ENCODE results near the gene ALOX5AP. TPM values are rescaled to one million over a fixed set of nuclear protein-coding genes. Genes with fewer than 3 reads are reported as not detected.
A peak's percentile ranks its signal among the peaks of the same experiment; 100 is the strongest.

The ALOX5AP gene
- polyA plus RNA-seq, 3 donors, result 84.4 to 269 (median 220) TPM

DNA sequence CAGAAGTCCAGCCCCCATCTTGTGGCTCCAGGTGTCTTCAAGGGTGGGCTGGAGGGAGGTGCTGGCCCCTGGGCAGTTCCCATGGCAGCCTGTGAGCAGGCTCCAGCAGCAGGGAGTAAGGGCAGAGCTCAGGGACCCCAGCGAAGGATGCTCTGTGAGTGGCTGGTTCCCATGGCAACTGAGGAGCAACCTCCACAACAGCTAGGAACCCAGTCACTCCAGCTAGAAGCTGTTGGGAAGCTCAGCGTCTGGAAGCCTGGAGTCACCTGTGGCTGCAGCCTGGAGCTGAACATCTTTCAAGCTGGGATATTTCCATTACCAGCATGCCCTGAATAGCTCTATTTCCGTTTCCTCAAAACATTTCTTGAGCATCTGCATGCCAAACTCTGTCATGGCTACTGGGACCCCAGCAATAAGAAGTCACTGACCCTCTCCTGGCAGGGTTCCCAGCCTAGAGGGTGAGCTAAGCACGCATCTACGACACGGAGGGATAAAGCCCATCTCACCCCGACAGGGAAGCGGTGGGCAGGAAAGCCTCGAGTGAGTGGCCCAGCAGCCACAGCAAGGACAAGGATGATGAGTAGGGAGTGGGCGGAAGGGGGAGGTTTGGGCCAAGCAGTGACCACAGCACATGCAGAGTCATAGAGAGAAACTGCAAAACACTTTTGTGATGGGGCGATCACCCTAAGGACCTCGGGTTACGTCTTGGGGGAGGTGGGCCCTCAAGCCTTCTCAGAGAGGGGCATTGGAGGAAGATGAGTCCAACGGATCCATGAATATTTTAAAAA lies 52.6 kb downstream of the ALOX5AP start:
- H3K79me2 ChIP-seq (ENCODE audit: insufficient read depth, low read length), result no peaks in the 10 kb centered on the region
- no peaks in the 10 kb centered on the region for H4K20me1 ChIP-seq (ENCODE audit: insufficient read depth, low read length)
- H3K27me3 Mint-ChIP-seq (ENCODE audit: low read depth in 3 of 3), result peaks cover 6 to 15% (median 14%) of the 10 kb centered on the region in 3 donors
- peaks cover 11 to 29% of the 10 kb centered on the region in 2 donors for H3K36me3 Mint-ChIP-seq
- peak overlapping the region in 1 of 7 donors; percentile 73 for H3K27ac Mint-ChIP-seq
- no peak for TF ChIP-seq CTCF (IDR thresholded peaks at IDR 0.05)
- peaks cover 14 to 15% of the 10 kb centered on the region in 2 donors for H3K4me1 ChIP-seq (ENCODE audit: control insufficient read depth in 1 of 2, insufficient read depth in 2 of 2, low read length in 2 of 2)
- intact Hi-C loops (cut with micrococcal nuclease), result loop anchor here in 1 of 2 donors (10.0 kb wide), 1 partner anchor 53 kb away; the partner anchor contains the start of gene ALOX5AP
- DNase-seq, result no peak
- H3K36me3 ChIP-seq (replicated peaks in 1 of 2; ENCODE audit: control insufficient read depth in 1 of 2, insufficient read depth in 2 of 2, low read length in 2 of 2), result no peaks in the 10 kb centered on the region
- no peak overlapping the region for H3K27ac ChIP-seq (ENCODE audit: low read depth in 1 of 2, low read length in 2 of 2)
- H3K9me3 ChIP-seq (replicated peaks in 1 of 2; ENCODE audit: control insufficient read depth in 1 of 2, insufficient read depth in 1 of 2, low read length in 2 of 2), result no peaks in the 10 kb centered on the region
- no peaks in the 10 kb centered on the region for H3K27me3 ChIP-seq (ENCODE audit: control insufficient read depth in 2 of 2, insufficient read depth in 2 of 2, low read length in 2 of 2)
- peaks cover 32% of the 10 kb centered on the region for H3K4me1 Mint-ChIP-seq
- H2AFZ ChIP-seq (ENCODE audit: insufficient read depth, low read depth, low read length, poor library complexity, severe bottlenecking), result no peak overlapping the region
- H3K4me3 Mint-ChIP-seq, result peak overlapping the region in 1 of 2 donors; percentile 41
- H3K4me3 ChIP-seq (replicated peaks in 1 of 3; ENCODE audit: low read depth in 2 of 3, low read length in 3 of 3), result no peak overlapping the region
- H3K4me2 ChIP-seq (replicated peaks; ENCODE audit: extremely low read depth, low read length, poor library complexity, severe bottlenecking), result no peak overlapping the region
- 91% methylated on average over 11 of the region's 14 CpGs for WGBS (ENCODE audit: insufficient coverage)
- H3K9me3 Mint-ChIP-seq, result no peaks in the 10 kb centered on the region
- no peak overlapping the region for H3K9ac ChIP-seq (ENCODE audit: insufficient read depth, low read length, poor library complexity, severe bottlenecking)

DNA sequence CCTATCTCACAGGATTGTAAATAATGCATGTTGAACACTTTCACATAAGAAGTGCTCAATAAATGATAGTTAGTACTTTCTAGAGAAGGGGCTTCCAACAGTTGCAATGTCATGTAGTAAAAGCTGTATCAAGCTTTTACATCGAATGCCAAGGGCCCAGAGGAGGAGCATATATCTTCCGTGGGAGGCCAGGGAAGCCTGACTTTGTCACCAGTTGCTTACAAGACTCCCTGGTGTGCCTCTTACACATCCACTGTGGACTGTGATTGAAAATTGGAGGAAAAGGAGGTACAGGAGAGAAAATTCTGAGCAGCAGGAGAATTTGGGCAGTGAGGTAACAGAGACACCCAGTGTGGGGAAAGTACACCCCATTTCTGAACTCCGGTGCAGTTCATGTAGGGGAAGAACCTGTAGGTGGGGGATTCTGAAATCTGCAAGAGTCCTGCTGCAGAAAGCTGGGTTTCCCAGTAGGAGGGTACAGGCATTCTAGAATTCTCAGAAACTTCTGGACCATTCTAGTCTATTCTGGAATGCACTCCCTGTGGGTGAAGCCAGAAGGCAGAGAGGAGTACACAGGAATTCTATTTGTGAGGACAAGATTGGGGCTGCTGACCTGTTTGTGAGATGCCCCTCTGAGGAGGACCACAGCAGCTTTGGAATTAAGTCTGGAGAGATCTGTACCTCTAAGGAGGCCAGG lies 54.0 kb downstream of the ALOX5AP start:
- H3K4me3 Mint-ChIP-seq, result no peak overlapping the region
- Histone ChIP-seq H3K4me3 (replicated peaks in 1 of 3; ENCODE audit: low read depth in 2 of 3, low read length in 3 of 3) (no peak overlapping the region), H3K27me3 (ENCODE audit: control insufficient read depth in 2 of 2, insufficient read depth in 2 of 2, low read length in 2 of 2) (no peaks in the 10 kb centered on the region), H4K20me1 (ENCODE audit: insufficient read depth, low read length) (no peaks in the 10 kb centered on the region), H3K9ac (ENCODE audit: insufficient read depth, low read length, poor library complexity, severe bottlenecking) (no peak overlapping the region), H2AFZ (ENCODE audit: insufficient read depth, low read depth, low read length, poor library complexity, severe bottlenecking) (no peak overlapping the region), H3K4me2 (replicated peaks; ENCODE audit: extremely low read depth, low read length, poor library complexity, severe bottlenecking) (no peak overlapping the region), H3K4me1 (ENCODE audit: control insufficient read depth in 1 of 2, insufficient read depth in 2 of 2, low read length in 2 of 2) (peaks cover 14 to 15% of the 10 kb centered on the region in 2 donors), H3K9me3 (replicated peaks in 1 of 2; ENCODE audit: control insufficient read depth in 1 of 2, insufficient read depth in 1 of 2, low read length in 2 of 2) (no peaks in the 10 kb centered on the region), H3K27ac (ENCODE audit: low read depth in 1 of 2, low read length in 2 of 2) (no peak overlapping the region), H3K79me2 (ENCODE audit: insufficient read depth, low read length) (no peaks in the 10 kb centered on the region), H3K36me3 (replicated peaks in 1 of 2; ENCODE audit: control insufficient read depth in 1 of 2, insufficient read depth in 2 of 2, low read length in 2 of 2) (no peaks in the 10 kb centered on the region)
- TF ChIP-seq CTCF (IDR thresholded peaks at IDR 0.05), result no peak
- no peak overlapping the region for H3K27ac Mint-ChIP-seq
- peaks cover 31% of the 10 kb centered on the region for H3K4me1 Mint-ChIP-seq
- H3K36me3 Mint-ChIP-seq, result peaks cover 7 to 18% of the 10 kb centered on the region in 2 donors
- H3K9me3 Mint-ChIP-seq, result no peaks in the 10 kb centered on the region
- no peak for DNase-seq
- 90% methylated on average over 2 of the region's 3 CpGs for WGBS (ENCODE audit: insufficient coverage)
- intact Hi-C loops (cut with micrococcal nuclease), result loop anchor here in 1 of 2 donors (10.0 kb wide), 1 partner anchor 55 kb away; the partner anchor contains the start of gene ALOX5AP
- H3K27me3 Mint-ChIP-seq (ENCODE audit: low read depth in 3 of 3), result peaks cover 7 to 18% (median 10%) of the 10 kb centered on the region in 3 donors
